Uterus (tissue), 4 donors: Measurements from ENCODE around the gene CASKIN2. TPM values are rescaled to one million over a fixed set of nuclear protein-coding genes. Genes with fewer than 3 reads are reported as not detected.

Experiments
- DNase-seq, 2 donors: peaks; one replicate each; pipeline ENCODE4 v3.0.0-alpha.2; 2019 to 2020
- H3K27ac ChIP-seq, 2 donors: fragments of 200-600 bp; sonication (generic); 1 replicate in 1 of 2; 2 replicates in 1 of 2; pipeline ENCODE4 v1.5.1; 2016 to 2018
- H3K27me3 ChIP-seq, 2 donors: fragments of 200-600 bp; sonication (generic); one replicate each; pipeline ENCODE4 v1.5.1; 2018 to 2019; ENCODE audit warnings: control low read depth in 1 of 2
- H3K36me3 ChIP-seq, 2 donors: fragments of 200-600 bp; sonication (generic); one replicate each; pipeline ENCODE4 v1.5.1; 2019; ENCODE audit warnings: control low read depth in 1 of 2
- H3K4me1 ChIP-seq, 2 donors: fragments of 200-600 bp; sonication (generic); one replicate each; pipeline ENCODE4 v1.5.1; 2018 to 2019; ENCODE audit warnings: control low read depth in 1 of 2
- H3K4me3 ChIP-seq, 2 donors: fragments of 200-600 bp; sonication (generic); 1 replicate in 1 of 2; 2 replicates in 1 of 2; pipeline ENCODE4 v1.5.1; 2018 to 2019; ENCODE audit warnings: mild to moderate bottlenecking in 1 of 2
- H3K9me3 ChIP-seq, 2 donors: fragments of 200-600 bp; sonication (generic); one replicate each; pipeline ENCODE4 v1.5.1; 2019; ENCODE audit warnings: control low read depth in 1 of 2
- CTCF ChIP-seq, 4 experiments: fragments of 200-600 bp in 2 of 4; fragments of 450-650 bp in 2 of 4; sonication (generic) in 2 of 4; IDR thresholded peaks; one replicate each; pipeline ENCODE4 v1.5.1; 2016 to 2019; ENCODE audit warnings: antibody characterized with exemption in 4 of 4, mild to moderate bottlenecking in 2 of 4, moderate library complexity in 1 of 4
- POLR2A ChIP-seq, 2 donors: fragments of 450-650 bp; IDR thresholded peaks; one replicate each; pipeline ENCODE4 v1.6.1; 2016; ENCODE audit warnings: antibody characterized with exemption in 2 of 2, mild to moderate bottlenecking in 1 of 2, moderate library complexity in 1 of 2
- intact Hi-C: fragments of 100-400 bp; cut with DNase I; formaldehyde crosslinking; loops from one replicate; pipeline ENCODE4 v1.15.1; 2023; ENCODE audit warnings: low total_unique reads
- total RNA-seq, 4 donors: library from RNA; depleted of rRNA in 3 of 4; stranded (reverse); fragments of >200 nt in 3 of 4; gene quantifications; one replicate each; pipeline versions ENCODE4 v1.1.0 to v1.2.4, GENCODE V29; 2014 to 2023
- donor health status: DM: yes; HTN: yes; CAD: no.

Gene CASKIN2
- total RNA-seq, 4 donors from 2014 or later, result 7.4 to 122 (median 15.5) TPM

- Histone ChIP-seq H3K27me3 (no peaks in the 10 kb centered on the region), H3K4me3 (no peak overlapping the region), H3K4me1 (peaks cover 8 to 21% of the 10 kb centered on the region in 2 donors), H3K36me3 (no peaks in the 10 kb centered on the region), H3K9me3 (no peaks in the 10 kb centered on the region), H3K27ac (no peak overlapping the region)
- intact Hi-C loops, result no loop called here
- TF ChIP-seq CTCF (IDR thresholded peaks at IDR 0.05) (no peak), POLR2A (IDR thresholded peaks at IDR 0.05) (no peak)
- DNase-seq, result no peak
These were observed 42.1 kb downstream of the CASKIN2 start for GRCh38 chr17:75473246-75473645.

GRCh38 chr17:75472119-75472518, 43.2 kb downstream of the CASKIN2 start:
- H3K4me1 ChIP-seq, result peaks cover 7 to 20% of the 10 kb centered on the region in 2 donors
- no peaks in the 10 kb centered on the region for H3K36me3 ChIP-seq
- H3K9me3 ChIP-seq, result no peaks in the 10 kb centered on the region
- no peaks in the 10 kb centered on the region for H3K27me3 ChIP-seq
- DNase-seq, result no peak
- no peak overlapping the region for H3K4me3 ChIP-seq
- TF ChIP-seq POLR2A (IDR thresholded peaks at IDR 0.05) (no peak), CTCF (IDR thresholded peaks at IDR 0.05) (no peak)
- intact Hi-C loops, result no loop called here
- no peak overlapping the region for H3K27ac ChIP-seq

GRCh38 chr17:75471207-75471606, 44.1 kb downstream of the CASKIN2 start:
- Histone ChIP-seq H3K36me3 (no peaks in the 10 kb centered on the region), H3K4me1 (peaks cover 0 to 11% of the 10 kb centered on the region in 2 donors), H3K9me3 (no peaks in the 10 kb centered on the region), H3K27ac (no peak overlapping the region), H3K27me3 (no peaks in the 10 kb centered on the region), H3K4me3 (no peak overlapping the region)
- TF ChIP-seq POLR2A (IDR thresholded peaks at IDR 0.05), result no peak
- no peak for TF ChIP-seq CTCF (IDR thresholded peaks at IDR 0.05)
- DNase-seq, result no peak
- intact Hi-C loops, result no loop called here

- intact Hi-C loops, result no loop called here
- no peaks in the 10 kb centered on the region for H3K9me3 ChIP-seq
- no peaks in the 10 kb centered on the region for H3K36me3 ChIP-seq
- TF ChIP-seq CTCF (IDR thresholded peaks at IDR 0.05), result no peak
- TF ChIP-seq POLR2A (IDR thresholded peaks at IDR 0.05), result no peak
- H3K4me1 ChIP-seq, result no peaks in the 10 kb centered on the region
- no peaks in the 10 kb centered on the region for H3K27me3 ChIP-seq
- DNase-seq, result no peak
- no peak overlapping the region for H3K27ac ChIP-seq
- H3K4me3 ChIP-seq, result no peak overlapping the region
These were observed 46.5 kb downstream of the CASKIN2 start for GRCh38 chr17:75468779-75469373.

- no peak for TF ChIP-seq CTCF (IDR thresholded peaks at IDR 0.05)
- TF ChIP-seq POLR2A (IDR thresholded peaks at IDR 0.05), result no peak
- Histone ChIP-seq H3K36me3 (no peaks in the 10 kb centered on the region), H3K27ac (no peak overlapping the region), H3K9me3 (no peaks in the 10 kb centered on the region), H3K4me3 (no peak overlapping the region), H3K27me3 (no peaks in the 10 kb centered on the region), H3K4me1 (no peaks in the 10 kb centered on the region)
- intact Hi-C loops, result no loop called here
- no peak for DNase-seq
These were observed 47.0 kb downstream of the CASKIN2 start for GRCh38 chr17:75468291-75468754.
